T-helper 2 cell (primary cell): ENCODE data around the gene BCAR3.
"Not testable (repeated sequence)": the region's sequence is repeated elsewhere in the genome, so short reads cannot be mapped to it uniquely, and the experiment has no call there.

Experiments used
- DNase-seq, 5 experiments: peaks; one replicate each; pipeline versions ENCODE4 v3.0.0 to v3.0.0-alpha.2; 2012 to 2022

Gene BCAR3

DNA sequence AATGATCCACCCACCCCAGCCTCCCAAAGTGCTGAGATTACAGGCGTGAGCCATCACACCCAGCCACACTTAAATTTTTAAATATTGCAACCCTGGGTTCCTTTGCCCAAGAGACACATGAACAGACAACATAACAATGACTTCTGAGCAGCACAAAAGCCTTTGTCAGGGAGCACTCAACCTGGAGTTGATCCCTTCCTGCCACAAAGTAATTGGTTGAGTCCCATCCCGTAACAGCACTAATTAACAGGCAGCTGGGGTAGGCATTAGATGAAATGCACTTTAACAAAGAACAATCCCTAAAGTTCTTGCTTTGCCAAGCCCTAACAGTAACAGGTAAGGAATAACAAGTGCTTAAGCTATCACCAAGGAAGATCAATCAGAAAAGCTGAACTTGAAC, 5.9 kb upstream of the BCAR3 start:
- DNase-seq = no peak

DNA sequence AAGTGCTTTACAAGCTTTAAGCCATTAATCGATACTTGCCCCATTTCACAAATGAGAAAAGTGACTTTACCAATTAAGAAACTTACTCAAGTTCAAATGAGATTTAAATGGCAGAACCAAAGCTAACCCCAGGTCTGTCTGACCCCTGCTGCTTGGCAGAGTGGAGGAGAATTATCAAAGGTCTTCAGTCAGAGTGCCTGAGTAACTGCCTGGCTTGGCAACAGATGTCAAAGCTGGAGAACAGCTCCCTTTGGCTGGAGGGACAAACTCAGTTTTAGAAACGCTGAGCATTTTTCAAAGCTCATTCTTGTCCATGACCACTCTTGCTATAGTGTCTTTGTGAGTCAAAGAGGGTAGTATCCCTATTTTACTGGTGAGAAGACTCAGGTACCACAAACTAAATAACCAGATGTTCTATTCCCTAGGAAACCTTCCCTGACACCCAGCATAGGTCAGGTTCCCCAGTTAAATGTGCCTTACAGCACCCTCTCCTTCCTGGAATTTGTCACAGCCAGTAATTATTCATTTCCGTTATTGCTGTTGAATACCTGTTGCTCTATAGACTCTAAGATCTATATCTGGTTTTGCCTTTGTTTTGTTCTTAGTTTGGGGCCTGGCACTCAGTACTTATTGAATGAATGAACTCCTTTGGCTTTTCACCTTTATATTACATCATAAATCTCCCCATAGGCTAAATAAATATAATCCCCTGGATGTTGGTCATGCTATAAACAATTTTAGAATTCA, 5.0 kb upstream of the BCAR3 start:
- DNase-seq = peak in 1 of 5 experiments; percentile 42

DNA sequence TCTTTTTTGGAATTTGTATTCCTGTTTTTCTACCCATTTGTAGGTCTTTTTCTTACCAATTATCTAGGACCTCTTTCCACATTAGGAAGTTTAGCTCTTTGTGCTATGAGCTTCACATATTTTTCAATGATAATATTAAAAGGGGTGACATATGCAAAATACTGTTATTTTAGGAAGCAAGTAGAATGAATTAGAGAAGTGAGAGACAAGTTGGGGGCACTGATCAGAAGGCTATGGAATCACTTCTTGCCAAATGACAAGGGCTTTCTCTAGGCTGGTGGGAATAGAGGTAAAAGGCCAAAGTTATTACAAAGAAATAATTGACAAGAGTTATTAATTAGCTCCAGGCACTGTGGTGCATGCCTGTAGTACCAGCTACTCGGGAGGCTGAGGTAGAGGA, 4.3 kb upstream of the BCAR3 start:
- no peak for DNase-seq

- DNase-seq = no peak
These were observed 1.6 kb upstream of the BCAR3 start for GRCh38 chr1:93683234-93683633.

DNA sequence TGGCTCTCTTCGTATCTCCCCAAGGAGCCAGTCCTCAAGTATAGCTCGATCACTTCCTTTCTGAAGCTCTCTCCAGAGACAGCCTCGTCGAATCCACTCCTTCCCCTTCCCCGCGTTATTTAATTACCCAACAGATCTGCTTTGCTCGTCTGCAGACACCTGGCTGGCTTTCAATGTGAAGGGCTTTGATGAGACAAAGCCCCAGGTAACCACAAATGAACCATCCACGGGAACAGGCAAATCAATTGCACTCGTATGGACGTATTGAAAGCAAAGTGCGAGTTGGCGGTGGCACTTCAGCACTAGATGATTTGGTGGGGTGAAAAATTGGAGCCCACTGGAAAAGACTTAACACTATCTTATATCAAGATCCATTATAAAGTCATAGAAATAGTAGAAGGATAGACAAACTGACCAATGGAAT, 364 bp upstream of the BCAR3 start:
- DNase-seq = no peak

DNA sequence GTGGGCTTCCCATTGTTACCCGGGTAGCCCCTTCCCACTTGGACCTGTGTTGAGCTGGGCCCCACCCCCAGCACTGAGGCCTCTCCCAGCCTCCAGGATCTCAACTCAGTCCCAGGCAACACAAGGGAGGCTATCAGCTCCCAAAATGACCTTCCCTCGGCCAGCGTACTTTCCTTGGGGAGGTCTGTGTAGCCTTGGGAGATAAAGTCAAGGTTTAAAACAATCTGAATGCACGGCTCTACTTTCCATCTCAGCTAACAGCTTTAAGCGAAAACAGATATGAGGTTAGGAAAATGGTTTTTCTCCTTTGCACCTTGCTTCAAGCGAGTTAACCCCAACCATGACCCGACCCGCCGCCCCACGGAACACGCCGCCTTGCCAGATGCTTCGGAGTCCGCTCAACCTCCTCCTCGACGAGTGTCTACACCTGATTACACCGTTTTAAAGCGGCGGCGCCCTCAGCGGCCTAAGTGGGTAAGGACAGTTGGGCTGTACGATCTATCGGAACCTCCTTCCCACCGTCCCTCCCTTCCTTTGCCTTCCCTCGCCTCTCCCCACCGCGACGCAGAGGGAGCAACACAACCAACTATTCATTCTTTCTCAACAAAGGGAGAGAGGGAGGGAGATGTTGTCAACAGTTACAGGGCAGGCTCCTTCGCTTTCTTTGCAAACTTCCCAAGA, 1.1 kb downstream of the BCAR3 start:
- DNase-seq = peak in 3 of 5 experiments; percentile 34 to 87 (median 41)

DNA sequence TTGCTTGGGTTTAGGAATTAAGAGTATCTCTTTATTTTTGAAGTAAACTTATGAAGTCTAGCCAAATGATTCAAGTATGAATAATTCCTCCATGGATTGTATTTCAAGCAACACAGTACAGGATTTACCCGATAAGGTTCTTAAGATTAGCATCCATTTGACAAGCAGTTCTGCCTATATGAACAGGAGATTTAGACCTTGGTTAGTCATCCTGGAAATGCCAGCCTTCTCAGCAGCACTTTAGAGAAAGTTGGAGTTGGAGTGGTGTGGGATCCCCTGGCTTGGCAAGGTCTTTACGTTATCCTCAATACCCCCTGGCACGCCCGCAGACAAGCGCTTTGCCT, 1.6 kb downstream of the BCAR3 start:
- DNase-seq = no peak

DNA sequence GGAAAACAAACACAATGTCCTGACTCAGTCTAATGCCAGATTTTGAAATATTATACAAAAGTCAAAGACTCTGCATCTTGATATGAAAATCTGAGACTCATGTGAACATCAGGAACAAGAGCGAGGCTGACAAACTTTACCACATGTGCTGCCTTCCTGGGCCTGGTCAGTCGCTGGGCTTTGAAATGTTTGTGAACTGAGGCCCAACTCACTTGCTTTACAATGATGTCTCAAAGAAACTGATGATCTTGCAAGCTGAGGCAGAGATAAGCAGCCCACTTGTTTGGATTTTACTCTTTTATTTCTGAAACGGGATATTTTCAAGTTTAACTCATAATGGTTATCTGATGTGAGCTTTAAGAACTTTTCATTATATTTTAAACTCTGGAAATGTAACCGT, 2.1 kb downstream of the BCAR3 start:
- DNase-seq = no peak

- DNase-seq = peak in 1 of 5 experiments; percentile 47
These were observed 2.6 kb downstream of the BCAR3 start for GRCh38 chr1:93678946-93679480.

- DNase-seq = no peak
These were observed 3.1 kb downstream of the BCAR3 start for GRCh38 chr1:93678491-93678890.

DNA sequence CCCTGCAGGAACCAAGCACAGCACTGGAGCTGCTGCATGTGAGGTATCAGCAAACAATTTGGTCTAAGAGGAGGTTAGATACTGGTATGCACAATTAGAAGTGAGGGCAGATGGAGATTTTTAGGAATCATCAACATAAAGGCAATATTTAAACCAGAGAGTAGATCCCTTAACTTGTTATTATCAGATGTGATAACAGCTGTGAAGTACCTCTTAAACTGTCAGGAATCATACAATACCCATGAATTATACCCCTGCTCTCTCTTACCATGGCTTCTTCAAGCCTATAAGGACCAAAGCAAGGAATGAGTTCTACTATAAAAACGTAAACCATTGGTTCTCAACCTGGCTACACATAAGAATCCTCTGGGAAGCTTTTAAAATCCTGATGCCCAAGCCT, 3.9 kb downstream of the BCAR3 start:
- DNase-seq = no peak

DNA sequence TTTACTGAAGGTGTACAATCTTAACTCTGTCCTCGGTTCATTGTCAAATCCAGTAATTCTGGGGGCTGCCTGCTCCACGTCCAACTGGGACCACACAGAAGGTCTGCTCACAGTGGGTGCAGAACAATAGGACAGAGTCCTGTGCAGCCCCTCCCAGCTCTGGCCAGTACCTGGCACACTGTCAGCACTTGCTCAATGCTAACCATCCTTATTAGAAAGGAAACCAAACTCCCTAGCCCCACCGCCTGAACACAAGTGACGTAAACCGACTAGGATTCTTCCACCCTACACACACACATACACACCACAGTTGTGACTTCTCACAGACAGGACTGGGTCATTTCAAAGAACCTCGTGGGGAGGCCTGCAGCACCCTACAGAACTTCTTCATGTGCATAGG, 5.2 kb downstream of the BCAR3 start:
- DNase-seq = no peak

- DNase-seq = no peak
These were observed 5.7 kb downstream of the BCAR3 start for GRCh38 chr1:93675931-93676330.

DNA sequence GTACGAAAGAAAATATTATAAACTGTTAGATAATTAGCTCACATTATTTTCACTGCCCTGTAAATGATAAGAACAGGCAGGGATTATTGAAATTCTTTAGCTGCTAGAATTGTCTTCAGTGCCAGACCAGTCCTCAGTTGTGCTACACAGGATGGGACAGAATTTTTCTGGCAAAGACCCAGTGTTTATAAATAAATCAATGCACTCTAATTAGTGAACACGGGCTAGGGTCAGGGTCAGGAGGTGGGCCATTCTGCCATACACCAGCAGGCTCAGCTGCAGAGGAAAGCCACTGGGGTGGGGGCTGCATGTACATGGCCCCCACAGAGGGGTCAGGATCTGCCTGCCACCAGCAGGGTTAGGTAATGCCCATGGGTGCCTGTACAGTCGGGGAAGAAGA, 6.4 kb downstream of the BCAR3 start:
- no peak for DNase-seq

DNA sequence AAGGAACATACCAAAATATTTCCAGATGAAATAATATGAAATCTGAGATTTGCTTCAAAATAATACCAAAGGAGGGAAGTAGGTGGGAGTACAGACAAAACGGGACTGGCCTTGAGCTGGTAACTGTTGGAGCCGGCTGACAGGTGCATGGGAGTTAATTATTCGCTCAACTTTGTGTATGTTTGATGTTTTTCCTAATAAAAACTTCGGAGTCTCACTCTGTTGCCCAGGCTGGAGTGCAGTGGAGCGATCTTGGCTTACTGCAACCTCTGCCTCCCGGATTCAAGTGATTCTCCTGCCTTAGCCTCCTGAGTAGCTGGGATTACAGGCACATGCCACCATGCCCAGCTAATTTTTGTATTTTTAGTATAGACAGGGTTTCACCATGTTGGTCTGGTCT, 7.6 kb downstream of the BCAR3 start:
- DNase-seq = not testable (repeated sequence)

- no peak for DNase-seq
These were observed 8.3 kb downstream of the BCAR3 start for GRCh38 chr1:93673163-93673829.

DNA sequence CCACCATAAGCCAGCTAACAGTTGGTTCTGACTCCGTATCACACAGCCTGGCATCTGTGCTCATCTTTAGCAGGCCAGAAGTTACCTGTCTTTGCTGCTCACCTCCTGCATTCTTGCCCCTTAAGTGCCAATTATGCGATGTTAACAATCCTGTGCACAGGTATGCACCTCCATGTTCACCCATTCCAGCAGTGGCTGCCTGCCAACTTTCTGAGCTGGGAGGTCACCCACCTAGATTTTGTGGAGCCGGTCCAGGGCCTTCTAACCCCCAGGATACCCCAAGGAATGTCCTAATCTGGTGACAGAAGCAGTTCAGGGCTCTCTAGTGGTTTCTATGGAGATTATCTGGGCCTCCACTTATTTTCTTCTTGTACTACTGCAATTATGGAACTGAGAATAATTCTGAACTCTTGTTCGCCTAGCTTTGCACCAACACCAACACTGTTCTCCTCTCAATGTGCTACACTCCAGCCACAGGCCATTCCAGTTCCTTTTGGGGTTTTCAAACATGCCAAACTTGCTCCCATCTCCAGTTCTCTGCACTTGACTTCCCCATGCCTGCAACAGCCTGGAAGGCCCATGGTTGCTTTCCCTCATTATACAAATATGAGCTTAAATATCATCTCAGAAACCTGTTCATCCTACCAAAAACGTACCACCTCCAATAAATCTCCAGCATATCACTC, 9.0 kb downstream of the BCAR3 start:
- DNase-seq = no peak

DNA sequence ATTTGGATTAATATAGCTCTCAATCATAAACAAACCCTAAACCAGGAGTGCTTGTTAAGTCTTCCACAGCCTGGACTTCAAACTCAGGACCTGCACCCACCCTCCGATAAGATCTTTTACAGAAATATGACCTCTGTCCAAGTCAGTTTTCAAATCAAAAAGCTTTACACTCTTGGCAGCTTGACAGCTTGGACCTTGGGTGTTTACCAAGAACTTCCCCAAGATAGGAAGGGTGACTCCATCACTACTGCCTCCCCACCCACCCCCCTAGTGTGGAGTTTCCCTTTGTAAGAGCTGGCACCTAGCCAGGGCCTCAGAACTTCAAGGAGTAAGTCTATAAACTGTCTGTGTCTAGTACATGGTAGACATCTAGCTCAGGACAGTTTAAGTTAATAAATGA, 9.6 kb downstream of the BCAR3 start:
- no peak for DNase-seq

DNA sequence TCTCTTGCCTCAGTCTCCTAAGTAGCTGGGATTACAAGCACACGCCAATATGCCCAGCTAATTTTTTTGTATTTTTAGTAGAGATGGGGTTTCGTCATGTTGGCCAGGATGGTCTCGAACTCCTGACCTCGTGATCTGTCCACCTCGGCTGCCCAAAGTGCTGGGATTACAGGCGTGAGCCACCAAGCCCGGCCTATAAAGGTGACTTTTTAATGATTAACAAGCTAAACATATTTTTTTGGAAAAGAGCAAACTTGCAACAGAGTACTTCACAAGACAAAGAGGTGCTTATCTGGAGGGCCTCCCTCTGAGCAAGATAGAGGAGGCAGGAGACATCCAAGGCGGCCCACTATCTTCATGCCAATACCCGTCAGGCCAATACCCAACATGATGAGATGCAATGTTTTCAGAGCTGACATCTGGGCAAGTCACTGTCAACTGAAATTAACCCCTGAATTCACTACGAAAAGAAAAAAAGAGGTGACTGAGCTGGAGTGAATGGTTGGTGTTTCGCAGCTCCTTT, 10.5 kb downstream of the BCAR3 start:
- no peak for DNase-seq

DNA sequence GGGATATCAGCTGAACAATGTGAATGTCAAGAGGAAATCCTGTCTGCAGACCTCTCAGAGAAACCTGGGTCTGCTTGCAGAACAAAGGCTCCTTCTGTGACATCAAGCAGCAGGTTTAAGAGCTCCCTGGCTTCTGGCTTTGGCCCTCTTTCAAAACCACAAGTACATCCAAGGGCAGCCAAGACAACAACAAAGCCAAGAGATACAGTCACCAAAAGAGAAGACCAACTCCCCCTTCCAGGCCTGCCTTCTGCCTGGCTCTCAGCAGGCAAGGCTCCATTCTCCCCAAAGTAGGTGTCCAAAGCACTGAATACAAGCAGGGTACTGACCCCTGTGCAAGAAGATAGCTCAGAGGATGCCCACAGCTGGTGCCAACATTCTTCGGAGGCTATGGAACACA, 11.5 kb downstream of the BCAR3 start:
- DNase-seq = no peak

- DNase-seq = no peak
These were observed 12.3 kb downstream of the BCAR3 start for GRCh38 chr1:93669369-93669768.

DNA sequence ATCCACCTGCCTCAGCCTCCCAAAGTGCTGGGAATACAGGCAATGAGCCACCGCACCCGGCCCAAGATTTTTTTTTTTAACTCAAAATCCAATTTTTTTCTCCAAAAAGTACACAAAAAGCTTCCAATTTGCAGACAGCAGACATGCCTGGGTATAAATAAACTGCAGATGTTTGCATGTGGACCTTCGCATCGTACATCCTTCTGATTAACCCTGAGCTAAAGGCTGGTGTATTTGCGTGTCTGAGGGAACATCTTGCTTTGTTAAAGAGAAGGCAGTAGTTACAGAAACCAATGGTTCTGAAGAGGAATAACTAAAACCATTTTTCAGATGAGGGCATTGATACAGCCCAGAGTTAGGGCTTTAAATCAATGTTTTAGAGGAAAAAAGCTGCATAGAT, 12.7 kb downstream of the BCAR3 start:
- DNase-seq = no peak

GRCh38 chr1:93668121-93668520, 13.5 kb downstream of the BCAR3 start:
- DNase-seq = no peak
